Measurements from ENCODE around the gene SPTLC2.

DNA sequence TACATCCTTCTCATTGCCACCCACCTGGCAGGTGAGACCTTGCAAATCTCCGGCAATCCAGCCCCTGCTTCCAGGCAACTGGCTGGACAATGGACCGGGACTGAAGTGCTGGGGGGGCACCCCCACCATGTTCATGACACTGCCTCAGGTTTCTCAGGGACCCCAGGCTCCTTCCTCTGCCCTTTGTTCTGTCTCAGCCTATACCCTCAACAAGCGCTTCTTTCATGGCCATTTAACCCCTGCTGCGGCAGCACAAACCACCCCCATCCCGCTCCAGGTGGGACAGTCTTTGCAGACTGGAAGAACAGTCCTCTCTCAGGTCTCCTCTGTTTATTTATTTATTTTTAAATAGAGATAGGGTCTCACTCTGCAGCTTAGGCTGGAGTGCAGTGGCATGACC, 125.4 kb downstream of the SPTLC2 start:
- TF ChIP-seq, protein P1, sequence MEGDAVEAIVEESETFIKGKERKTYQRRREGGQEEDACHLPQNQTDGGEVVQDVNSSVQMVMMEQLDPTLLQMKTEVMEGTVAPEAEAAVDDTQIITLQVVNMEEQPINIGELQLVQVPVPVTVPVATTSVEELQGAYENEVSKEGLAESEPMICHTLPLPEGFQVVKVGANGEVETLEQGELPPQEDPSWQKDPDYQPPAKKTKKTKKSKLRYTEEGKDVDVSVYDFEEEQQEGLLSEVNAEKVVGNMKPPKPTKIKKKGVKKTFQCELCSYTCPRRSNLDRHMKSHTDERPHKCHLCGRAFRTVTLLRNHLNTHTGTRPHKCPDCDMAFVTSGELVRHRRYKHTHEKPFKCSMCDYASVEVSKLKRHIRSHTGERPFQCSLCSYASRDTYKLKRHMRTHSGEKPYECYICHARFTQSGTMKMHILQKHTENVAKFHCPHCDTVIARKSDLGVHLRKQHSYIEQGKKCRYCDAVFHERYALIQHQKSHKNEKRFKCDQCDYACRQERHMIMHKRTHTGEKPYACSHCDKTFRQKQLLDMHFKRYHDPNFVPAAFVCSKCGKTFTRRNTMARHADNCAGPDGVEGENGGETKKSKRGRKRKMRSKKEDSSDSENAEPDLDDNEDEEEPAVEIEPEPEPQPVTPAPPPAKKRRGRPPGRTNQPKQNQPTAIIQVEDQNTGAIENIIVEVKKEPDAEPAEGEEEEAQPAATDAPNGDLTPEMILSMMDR (IDR thresholded peaks at IDR 0.05): no peak
- no peak for TF ChIP-seq POLR2A (IDR thresholded peaks at IDR 0.05)
